ENCODE measurements around the gene MINDY4.

GRCh38 chr7:30844916-30845315 is 73.7 kb downstream of the MINDY4 start:
- TF ChIP-seq CTCF (IDR thresholded peaks at IDR 0.05) (no peak), POLR2A (IDR thresholded peaks at IDR 0.05) (no peak)

Data from right lobe of liver (tissue), 4 donors.